SK-N-SH treated with all-trans-retinoic acid at 6 μM for 48 hours (cell line): Measurements from ENCODE around the gene SLC50A1.

Experiments used
- ARNTL ChIP-seq: fragments of 450-650 bp; formaldehyde crosslinking; IDR thresholded peaks from 2 replicates; pipeline ENCODE4 v1.5.0; 2020; ENCODE audit warnings: low read depth, mild to moderate bottlenecking, moderate library complexity, borderline replicate concordance
- GLIS3 ChIP-seq: fragments of 250-450 bp; sonication (Bioruptor Pico); IDR thresholded peaks from 2 replicates; pipeline ENCODE4 v1.5.0; 2020; ENCODE audit warnings: mild to moderate bottlenecking, moderate library complexity
- ISL1 ChIP-seq: fragments of 250-450 bp; sonication (Bioruptor Pico); IDR thresholded peaks from 2 replicates; pipeline ENCODE4 v2.1.2; 2022; ENCODE audit warnings: mild to moderate bottlenecking, moderate library complexity
- OSR1 ChIP-seq: fragments of 250-450 bp; sonication (Bioruptor Pico); IDR thresholded peaks from 2 replicates; pipeline ENCODE4 v1.8.0; 2022; ENCODE audit warnings: moderate library complexity, mild to moderate bottlenecking, inconsistent platforms
- PPARA ChIP-seq: fragments of 250-450 bp; sonication (Bioruptor Pico); IDR thresholded peaks from 2 replicates; pipeline ENCODE4 v1.5.0; 2020; ENCODE audit warnings: mild to moderate bottlenecking, borderline replicate concordance
- RARB ChIP-seq: fragments of 250-450 bp; sonication (Bioruptor Pico); IDR thresholded peaks from 2 replicates; pipeline ENCODE4 v1.8.0; 2021; ENCODE audit warnings: mild to moderate bottlenecking, moderate library complexity
- TCF4 ChIP-seq: fragments of 250-450 bp; sonication (Bioruptor Pico); IDR thresholded peaks from 2 replicates; pipeline ENCODE4 v1.8.0; 2021; ENCODE audit warnings: mild to moderate bottlenecking, moderate library complexity, borderline replicate concordance
- TOX ChIP-seq: fragments of 250-450 bp; sonication (Bioruptor Pico); IDR thresholded peaks from 2 replicates; pipeline ENCODE4 v1.8.0; 2021; ENCODE audit warnings: mild to moderate bottlenecking, moderate library complexity, borderline replicate concordance
- TSHZ2 ChIP-seq: fragments of 250-450 bp; sonication (Bioruptor Pico); IDR thresholded peaks from 2 replicates; pipeline ENCODE4 v1.5.0; 2020; ENCODE audit warnings: mild to moderate bottlenecking, moderate library complexity
- ZFP3 ChIP-seq: fragments of 250-450 bp; sonication (Bioruptor Pico); IDR thresholded peaks from 2 replicates; pipeline ENCODE4 v1.5.0; 2020; ENCODE audit warnings: mild to moderate bottlenecking, moderate library complexity
- ZFP30 ChIP-seq: fragments of 450-650 bp; formaldehyde crosslinking; IDR thresholded peaks from 2 replicates; pipeline ENCODE4 v1.5.0; 2022; ENCODE audit warnings: mild to moderate bottlenecking, moderate library complexity
- ZNF70 ChIP-seq: fragments of 450-650 bp; formaldehyde crosslinking; IDR thresholded peaks from 2 replicates; pipeline ENCODE4 v1.5.0; 2020; ENCODE audit warnings: mild to moderate bottlenecking, moderate library complexity
- TF ChIP-seq, protein P1 (sequence below): fragments of 250-450 bp; sonication (Bioruptor Pico); IDR thresholded peaks from 2 replicates; pipeline ENCODE4 v1.8.0; 2020; ENCODE audit warnings: mild to moderate bottlenecking, moderate library complexity, borderline replicate concordance
- TF ChIP-seq, protein P2 (sequence below): fragments of 250-450 bp; sonication (Bioruptor Pico); IDR thresholded peaks from 2 replicates; pipeline ENCODE4 v1.5.1; 2020; ENCODE audit warnings: low read depth, mild to moderate bottlenecking, moderate library complexity

GRCh38 chr1:155106862-155107261, 28.8 kb upstream of the SLC50A1 start:
- TF ChIP-seq GLIS3 (CRISPR knock-in tag) (no peak), ZNF70 (CRISPR knock-in tag) (no peak), TCF4 (CRISPR knock-in tag) (no peak), ZFP30 (CRISPR knock-in tag) (no peak), TOX (CRISPR knock-in tag) (no peak), PPARA (no peak), TSHZ2 (CRISPR knock-in tag) (no peak), ARNTL (CRISPR knock-in tag) (no peak), ZFP3 (CRISPR knock-in tag) (no peak), ISL1 (no peak), OSR1 (no peak), RARB (CRISPR knock-in tag) (no peak)
- TF ChIP-seq, protein P1, sequence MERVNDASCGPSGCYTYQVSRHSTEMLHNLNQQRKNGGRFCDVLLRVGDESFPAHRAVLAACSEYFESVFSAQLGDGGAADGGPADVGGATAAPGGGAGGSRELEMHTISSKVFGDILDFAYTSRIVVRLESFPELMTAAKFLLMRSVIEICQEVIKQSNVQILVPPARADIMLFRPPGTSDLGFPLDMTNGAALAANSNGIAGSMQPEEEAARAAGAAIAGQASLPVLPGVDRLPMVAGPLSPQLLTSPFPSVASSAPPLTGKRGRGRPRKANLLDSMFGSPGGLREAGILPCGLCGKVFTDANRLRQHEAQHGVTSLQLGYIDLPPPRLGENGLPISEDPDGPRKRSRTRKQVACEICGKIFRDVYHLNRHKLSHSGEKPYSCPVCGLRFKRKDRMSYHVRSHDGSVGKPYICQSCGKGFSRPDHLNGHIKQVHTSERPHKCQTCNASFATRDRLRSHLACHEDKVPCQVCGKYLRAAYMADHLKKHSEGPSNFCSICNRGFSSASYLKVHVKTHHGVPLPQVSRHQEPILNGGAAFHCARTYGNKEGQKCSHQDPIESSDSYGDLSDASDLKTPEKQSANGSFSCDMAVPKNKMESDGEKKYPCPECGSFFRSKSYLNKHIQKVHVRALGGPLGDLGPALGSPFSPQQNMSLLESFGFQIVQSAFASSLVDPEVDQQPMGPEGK (CRISPR knock-in tag) = no peak
- TF ChIP-seq, protein P2, sequence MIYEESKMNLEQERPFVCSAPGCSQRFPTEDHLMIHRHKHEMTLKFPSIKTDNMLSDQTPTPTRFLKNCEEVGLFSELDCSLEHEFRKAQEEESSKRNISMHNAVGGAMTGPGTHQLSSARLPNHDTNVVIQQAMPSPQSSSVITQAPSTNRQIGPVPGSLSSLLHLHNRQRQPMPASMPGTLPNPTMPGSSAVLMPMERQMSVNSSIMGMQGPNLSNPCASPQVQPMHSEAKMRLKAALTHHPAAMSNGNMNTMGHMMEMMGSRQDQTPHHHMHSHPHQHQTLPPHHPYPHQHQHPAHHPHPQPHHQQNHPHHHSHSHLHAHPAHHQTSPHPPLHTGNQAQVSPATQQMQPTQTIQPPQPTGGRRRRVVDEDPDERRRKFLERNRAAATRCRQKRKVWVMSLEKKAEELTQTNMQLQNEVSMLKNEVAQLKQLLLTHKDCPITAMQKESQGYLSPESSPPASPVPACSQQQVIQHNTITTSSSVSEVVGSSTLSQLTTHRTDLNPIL = no peak
